Measurements from ENCODE around the gene CCR6. TPM values are rescaled to one million over a fixed set of nuclear protein-coding genes. Genes with fewer than 3 reads are reported as not detected.
"Not testable (repeated sequence)": the region's sequence is repeated elsewhere in the genome, so short reads cannot be mapped to it uniquely, and the experiment has no call there.

CCR6 gene
- total RNA-seq, 4 donors from 2014 or later, result not detected

- H3K27ac ChIP-seq; intact Hi-C loops (cut with DNase I; ENCODE audit: low total_unique reads); H3K27me3 ChIP-seq; H3K4me1 ChIP-seq; H3K9me3 ChIP-seq; H3K4me3 ChIP-seq; H3K36me3 ChIP-seq; DNase-seq: not testable (repeated sequence)
Observed at GRCh38 chr6:167177271-167177670, 54.4 kb downstream of the CCR6 start.

GRCh38 chr6:167178896-167179655 is 56.2 kb downstream of the CCR6 start:
- intact Hi-C loops (cut with DNase I; ENCODE audit: low total_unique reads); H3K4me1 ChIP-seq; H3K36me3 ChIP-seq; H3K27me3 ChIP-seq; H3K4me3 ChIP-seq; H3K9me3 ChIP-seq; H3K27ac ChIP-seq; DNase-seq: not testable (repeated sequence)

DNA sequence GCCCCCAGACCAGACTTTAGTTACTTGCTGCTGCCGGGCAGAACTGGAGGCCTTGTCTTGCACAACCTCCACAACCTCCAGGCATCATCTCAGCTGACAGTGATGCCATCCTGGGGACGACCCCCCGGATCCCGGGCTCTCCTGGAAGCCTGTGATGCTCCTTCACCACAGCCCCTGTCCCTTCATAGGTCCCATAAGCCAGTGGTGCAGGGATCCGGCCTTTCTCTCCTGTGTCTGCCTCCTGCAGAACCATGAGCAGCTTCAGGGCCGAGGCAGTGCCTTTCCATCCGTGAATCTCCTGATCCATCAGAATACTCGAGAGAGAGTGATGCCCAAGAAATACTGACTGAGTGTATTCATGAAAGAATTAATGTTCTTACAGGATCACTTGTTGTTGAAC is 57.2 kb downstream of the CCR6 start:
- H3K36me3 ChIP-seq; H3K27me3 ChIP-seq; H3K9me3 ChIP-seq; DNase-seq; H3K4me3 ChIP-seq; H3K4me1 ChIP-seq; H3K27ac ChIP-seq; intact Hi-C loops (cut with DNase I; ENCODE audit: low total_unique reads): not testable (repeated sequence)

- H3K27ac ChIP-seq; intact Hi-C loops (cut with DNase I; ENCODE audit: low total_unique reads); H3K9me3 ChIP-seq; H3K27me3 ChIP-seq; H3K36me3 ChIP-seq; H3K4me1 ChIP-seq; H3K4me3 ChIP-seq; DNase-seq: not testable (repeated sequence)
Observed at GRCh38 chr6:167181351-167181750, 58.5 kb downstream of the CCR6 start.

- H3K36me3 ChIP-seq; H3K9me3 ChIP-seq; H3K27me3 ChIP-seq; DNase-seq; H3K4me3 ChIP-seq; H3K4me1 ChIP-seq; intact Hi-C loops (cut with DNase I; ENCODE audit: low total_unique reads); H3K27ac ChIP-seq: not testable (repeated sequence)
Observed at GRCh38 chr6:167182913-167183314, 60.0 kb downstream of the CCR6 start.

GRCh38 chr6:167185101-167185500 is 62.2 kb downstream of the CCR6 start:
- H3K27ac ChIP-seq; intact Hi-C loops (cut with DNase I; ENCODE audit: low total_unique reads); DNase-seq; H3K9me3 ChIP-seq; H3K27me3 ChIP-seq; H3K4me1 ChIP-seq; H3K4me3 ChIP-seq; H3K36me3 ChIP-seq: not testable (repeated sequence)

- H3K4me1 ChIP-seq; H3K36me3 ChIP-seq; H3K4me3 ChIP-seq; H3K27me3 ChIP-seq; DNase-seq; H3K9me3 ChIP-seq; intact Hi-C loops (cut with DNase I; ENCODE audit: low total_unique reads); H3K27ac ChIP-seq: not testable (repeated sequence)
Observed at GRCh38 chr6:167187275-167187674, 64.4 kb downstream of the CCR6 start.

Other genes with a start within 250 kb of the CCR6 start
- 100 to 1,000 TPM in 1 of 4 donors, 10 to 100 TPM in 3; 22.0 to 184 (median 30.3) TPM for gene RNASET2, start 166.5 kb upstream of the CCR6 start, total RNA-seq
- 10 to 100 TPM in 3 of 4 donors, 1 to 10 TPM in 1; 8.5 to 59.7 (median 37.2) TPM for gene CEP43, start 123.7 kb upstream of the CCR6 start, total RNA-seq
- gene GPR31, start 34.9 kb downstream of the CCR6 start, total RNA-seq, result not detected
- under 1 TPM in 1 of 4 donors, not detected in 3; 0.97 TPM for gene UNC93A, start 168.2 kb downstream of the CCR6 start, total RNA-seq
- not detected for gene TTLL2, start 202.0 kb downstream of the CCR6 start, total RNA-seq